Neuronal stem cell (in vitro differentiated cells): ENCODE results near the gene NELL1.

Experiments
- DNase-seq: peaks from one replicate; pipeline ENCODE4 v3.0.0-alpha.2; 2013; ENCODE audit warnings: low spot score
- H2AFZ ChIP-seq: one replicate; pipeline ENCODE4 v1.6.1; 2013; ENCODE audit warnings: mild to moderate bottlenecking, low read length, inconsistent platforms
- H2AK5ac ChIP-seq: 2 replicates; pipeline ENCODE4 v1.6.1; 2013; ENCODE audit warnings: low read depth, mild to moderate bottlenecking, inconsistent platforms, low read length, moderate library complexity, mixed read lengths
- H2BK120ac ChIP-seq: 2 replicates; pipeline ENCODE4 v1.6.1; 2013; ENCODE audit warnings: low read depth, mild to moderate bottlenecking, inconsistent platforms, low read length, moderate library complexity, mixed read lengths
- H2BK12ac ChIP-seq: one replicate; pipeline ENCODE4 v1.6.1; 2013; ENCODE audit warnings: low read length, inconsistent platforms
- H2BK15ac ChIP-seq: 2 replicates; pipeline ENCODE4 v1.6.1; 2013; ENCODE audit warnings: mild to moderate bottlenecking, low read length, inconsistent platforms, mixed read lengths
- H2BK5ac ChIP-seq: one replicate; pipeline ENCODE4 v1.6.1; 2013; ENCODE audit warnings: inconsistent platforms, mild to moderate bottlenecking, low read length, moderate library complexity
- H3K14ac ChIP-seq: one replicate; pipeline ENCODE4 v1.6.1; 2013; ENCODE audit warnings: low read length, inconsistent platforms
- H3K18ac ChIP-seq: 2 replicates; pipeline ENCODE4 v1.6.1; 2013; ENCODE audit warnings: low read length, inconsistent platforms
- H3K23ac ChIP-seq: 2 replicates; pipeline ENCODE4 v1.6.1; 2013; ENCODE audit warnings: low read depth, mild to moderate bottlenecking, mixed read lengths, low read length, inconsistent platforms; ENCODE audit not compliant: poor library complexity
- H3K27ac ChIP-seq: replicated peaks from 3 replicates; pipeline ENCODE4 v1.5.1; 2013; ENCODE audit warnings: low read length, inconsistent platforms
- H3K27me3 ChIP-seq, 3 experiments: 2 replicates each; pipeline ENCODE4 v1.6.1; 2013; ENCODE audit warnings: low read length in 3 of 3, mild to moderate bottlenecking in 2 of 3, inconsistent platforms in 1 of 3, low read depth in 1 of 3, mixed read lengths in 1 of 3, moderate library complexity in 1 of 3; ENCODE audit not compliant: control insufficient read depth in 3 of 3, insufficient read depth in 3 of 3
- H3K36me3 ChIP-seq, 2 donors: replicated peaks in 1 of 2; 2 replicates each; pipeline ENCODE4 v1.6.1; 2013; ENCODE audit warnings: low read length in 2 of 2; ENCODE audit not compliant: control insufficient read depth in 2 of 2, insufficient read depth in 2 of 2
- H3K4ac ChIP-seq: 2 replicates; pipeline ENCODE4 v1.6.1; 2013; ENCODE audit warnings: inconsistent platforms, mild to moderate bottlenecking, low read length, moderate library complexity
- H3K4me1 ChIP-seq, 2 donors: 1 replicate in 1 of 2; 2 replicates in 1 of 2; pipeline ENCODE4 v1.6.1; 2013; ENCODE audit warnings: low read length in 2 of 2, low read depth in 1 of 2; ENCODE audit not compliant: control insufficient read depth in 2 of 2, insufficient read depth in 1 of 2
- H3K4me2 ChIP-seq: one replicate; pipeline ENCODE4 v1.6.1; 2013; ENCODE audit warnings: mild to moderate bottlenecking, low read length, inconsistent platforms; ENCODE audit not compliant: insufficient read depth, poor library complexity, severe bottlenecking
- H3K4me3 ChIP-seq, 2 donors: 2 replicates each; pipeline ENCODE4 v1.5.1; 2013; ENCODE audit warnings: low read length in 2 of 2, mild to moderate bottlenecking in 2 of 2, inconsistent platforms in 1 of 2, moderate library complexity in 1 of 2
- H3K79me1 ChIP-seq: one replicate; pipeline ENCODE4 v1.6.1; 2013; ENCODE audit warnings: low read depth, mild to moderate bottlenecking, inconsistent platforms, low read length, moderate library complexity
- H3K9ac ChIP-seq: one replicate; pipeline ENCODE4 v1.6.1; 2013; ENCODE audit warnings: mild to moderate bottlenecking, low read depth, low read length, inconsistent platforms; ENCODE audit not compliant: poor library complexity
- H3K9me3 ChIP-seq, 2 donors: replicated peaks in 1 of 2; 2 replicates each; pipeline versions ENCODE3 to v1.6.1; 2013; ENCODE audit warnings: low read length in 2 of 2, mild to moderate bottlenecking in 2 of 2, inconsistent platforms in 1 of 2, low read depth in 1 of 2, mixed read lengths in 1 of 2, moderate library complexity in 1 of 2; ENCODE audit not compliant: control insufficient read depth in 2 of 2, insufficient read depth in 1 of 2
- H4K8ac ChIP-seq: one replicate; pipeline ENCODE4 v1.6.1; 2013; ENCODE audit warnings: low read depth, mild to moderate bottlenecking, inconsistent platforms, low read length, moderate library complexity
- H4K91ac ChIP-seq: one replicate; pipeline ENCODE4 v1.6.1; 2013; ENCODE audit warnings: low read length, low read depth, mild to moderate bottlenecking, inconsistent platforms; ENCODE audit not compliant: poor library complexity
- WGBS, 2 donors: extraction: QIAGEN DNeasy Blood & Tissue Kit; methylation state at CpG; one replicate each; pipeline ENCODE4 v1.1.7; 2013; ENCODE audit warnings: missing lambda C conversion rate in 2 of 2, mixed read lengths in 1 of 2; ENCODE audit not compliant: insufficient read length in 2 of 2, insufficient replicate concordance in 1 of 2; ENCODE audit errors: extremely low coverage in 2 of 2; 5-methylcytosine and 5-hydroxymethylcytosine counted together

Gene NELL1

GRCh38 chr11:20715931-20716330 lies 46.5 kb downstream of the NELL1 start:
- no peak overlapping the region for H2AK5ac ChIP-seq
- H3K79me1 ChIP-seq: no peaks in the 10 kb centered on the region
- no CpG with 5 or more reads among the region's 3 CpGs for WGBS, 2 donors
- no peak overlapping the region for H3K23ac ChIP-seq
- H3K4ac ChIP-seq: no peak overlapping the region
- H3K14ac ChIP-seq: no peak overlapping the region
- no peak overlapping the region for H2BK12ac ChIP-seq
- H4K91ac ChIP-seq: no peak overlapping the region
- no peaks in the 10 kb centered on the region for H3K36me3 ChIP-seq
- no peak overlapping the region for H3K4me2 ChIP-seq
- H2BK15ac ChIP-seq: no peak overlapping the region
- no peak overlapping the region for H3K27ac ChIP-seq
- no peak overlapping the region for H3K4me3 ChIP-seq
- H3K18ac ChIP-seq: no peak overlapping the region
- H2BK5ac ChIP-seq: no peak overlapping the region
- no peak overlapping the region for H2BK120ac ChIP-seq
- no peak overlapping the region for H3K9ac ChIP-seq
- no peaks in the 10 kb centered on the region for H3K9me3 ChIP-seq
- no peak overlapping the region for H4K8ac ChIP-seq
- no peaks in the 10 kb centered on the region for H3K4me1 ChIP-seq
- no peaks in the 10 kb centered on the region for H3K27me3 ChIP-seq
- no peak overlapping the region for H2AFZ ChIP-seq
- no peak for DNase-seq

GRCh38 chr11:20719821-20720220 lies 50.4 kb downstream of the NELL1 start:
- Histone ChIP-seq H2AFZ (no peak overlapping the region), H3K4me3 (no peak overlapping the region), H2AK5ac (no peak overlapping the region), H3K27me3 (no peaks in the 10 kb centered on the region), H2BK12ac (no peak overlapping the region), H3K14ac (no peak overlapping the region), H4K91ac (no peak overlapping the region), H3K4ac (no peak overlapping the region), H4K8ac (no peak overlapping the region), H3K9me3 (no peaks in the 10 kb centered on the region), H3K4me2 (no peak overlapping the region), H2BK5ac (no peak overlapping the region), H3K4me1 (no peaks in the 10 kb centered on the region), H2BK120ac (no peak overlapping the region), H3K79me1 (no peaks in the 10 kb centered on the region), H3K27ac (no peak overlapping the region), H2BK15ac (no peak overlapping the region), H3K23ac (no peak overlapping the region), H3K18ac (no peak overlapping the region), H3K9ac (no peak overlapping the region), H3K36me3 (no peaks in the 10 kb centered on the region)
- DNase-seq: no peak
- no CpG with 5 or more reads among the region's 2 CpGs for WGBS, 2 donors

- no peak overlapping the region for H2BK5ac ChIP-seq
- H2AFZ ChIP-seq: no peak overlapping the region
- H2BK15ac ChIP-seq: no peak overlapping the region
- H3K4ac ChIP-seq: no peak overlapping the region
- H2AK5ac ChIP-seq: no peak overlapping the region
- no peaks in the 10 kb centered on the region for H3K27me3 ChIP-seq
- no CpG with 5 or more reads among the region's 1 CpG for WGBS, 2 donors
- no peak overlapping the region for H3K27ac ChIP-seq
- H2BK12ac ChIP-seq: no peak overlapping the region
- H3K18ac ChIP-seq: no peak overlapping the region
- H3K9me3 ChIP-seq: no peaks in the 10 kb centered on the region
- H3K9ac ChIP-seq: no peak overlapping the region
- H4K8ac ChIP-seq: no peak overlapping the region
- no peak overlapping the region for H3K23ac ChIP-seq
- no peak overlapping the region for H2BK120ac ChIP-seq
- no peak overlapping the region for H3K4me3 ChIP-seq
- H3K4me1 ChIP-seq: no peaks in the 10 kb centered on the region
- H3K4me2 ChIP-seq: no peak overlapping the region
- H3K14ac ChIP-seq: no peak overlapping the region
- H3K36me3 ChIP-seq: no peaks in the 10 kb centered on the region
- H3K79me1 ChIP-seq: no peaks in the 10 kb centered on the region
- H4K91ac ChIP-seq: no peak overlapping the region
- DNase-seq: no peak
These were observed 54.0 kb downstream of the NELL1 start for GRCh38 chr11:20723366-20723765.

GRCh38 chr11:20729597-20730105 lies 60.3 kb downstream of the NELL1 start:
- no peak overlapping the region for H3K14ac ChIP-seq
- no peaks in the 10 kb centered on the region for H3K9me3 ChIP-seq
- H3K4me1 ChIP-seq: no peaks in the 10 kb centered on the region
- H4K8ac ChIP-seq: no peak overlapping the region
- H3K27ac ChIP-seq: no peak overlapping the region
- no peak overlapping the region for H2BK120ac ChIP-seq
- WGBS, 2 donors: no CpG with 5 or more reads among the region's 4 CpGs
- H2AK5ac ChIP-seq: no peak overlapping the region
- H3K27me3 ChIP-seq: no peaks in the 10 kb centered on the region
- no peak overlapping the region for H3K4ac ChIP-seq
- no peak overlapping the region for H3K4me3 ChIP-seq
- no peak overlapping the region for H2BK12ac ChIP-seq
- no peak for DNase-seq
- no peak overlapping the region for H2BK15ac ChIP-seq
- no peak overlapping the region for H2BK5ac ChIP-seq
- no peaks in the 10 kb centered on the region for H3K79me1 ChIP-seq
- no peak overlapping the region for H4K91ac ChIP-seq
- no peaks in the 10 kb centered on the region for H3K36me3 ChIP-seq
- H3K9ac ChIP-seq: no peak overlapping the region
- no peak overlapping the region for H3K23ac ChIP-seq
- H3K4me2 ChIP-seq: no peak overlapping the region
- no peak overlapping the region for H2AFZ ChIP-seq
- H3K18ac ChIP-seq: no peak overlapping the region
